Eye (tissue), 1 donor: ENCODE results near the gene HRCT1.
"Not testable (repeated sequence)": the region's sequence is repeated elsewhere in the genome, so short reads cannot be mapped to it uniquely, and the experiment has no call there.

ENCODE experiments used
- DNase-seq: peaks from one replicate; pipeline ENCODE4 v3.0.0-alpha.2; 2015

The HRCT1 gene

GRCh38 chr9:35905912-35906679 lies at the start of gene HRCT1:
Gene HRCT1, plus strand, starts transcription at chr9:35906202. Its CDS starts 86 bp downstream, at chr9:35906288.
- peak; percentile 74 for DNase-seq

- DNase-seq: no peak
Observed at GRCh38 chr9:35856206-35856605, 49.8 kb upstream of the HRCT1 start.

- DNase-seq: no peak
Observed at GRCh38 chr9:35856882-35857281, 49.1 kb upstream of the HRCT1 start.

GRCh38 chr9:35858458-35858857 lies 47.5 kb upstream of the HRCT1 start:
- no peak for DNase-seq

- DNase-seq: no peak
Observed at GRCh38 chr9:35859310-35859989, 46.6 kb upstream of the HRCT1 start.

GRCh38 chr9:35859990-35860339 lies 46.0 kb upstream of the HRCT1 start:
- DNase-seq: no peak

- DNase-seq: no peak
Observed at GRCh38 chr9:35861161-35861897, 44.7 kb upstream of the HRCT1 start.

GRCh38 chr9:35862328-35862727 lies 43.7 kb upstream of the HRCT1 start:
- DNase-seq: no peak

GRCh38 chr9:35863583-35863982 lies 42.4 kb upstream of the HRCT1 start:
- no peak for DNase-seq

GRCh38 chr9:35864695-35865255 lies 41.2 kb upstream of the HRCT1 start:
- no peak for DNase-seq

- DNase-seq: no peak
Observed at GRCh38 chr9:35867538-35867937, 38.5 kb upstream of the HRCT1 start.

GRCh38 chr9:35868933-35869332 lies 37.1 kb upstream of the HRCT1 start:
- no peak for DNase-seq

- DNase-seq: no peak
Observed at GRCh38 chr9:35869621-35870216, 36.3 kb upstream of the HRCT1 start.

GRCh38 chr9:35870351-35870923 lies 35.6 kb upstream of the HRCT1 start, which contains the start of gene OR13J1:
Gene OR13J1, minus strand, starts transcription at chr9:35870401. Its CDS starts 0 bp downstream, at chr9:35870401.
- no peak for DNase-seq

GRCh38 chr9:35871545-35871944 lies 34.5 kb upstream of the HRCT1 start:
- no peak for DNase-seq

GRCh38 chr9:35872505-35872904 lies 33.5 kb upstream of the HRCT1 start:
- DNase-seq: no peak

GRCh38 chr9:35882263-35882848 lies 23.6 kb upstream of the HRCT1 start:
- DNase-seq: peak; percentile 92

GRCh38 chr9:35882996-35883395 lies 23.0 kb upstream of the HRCT1 start:
- DNase-seq: peak; percentile 35

GRCh38 chr9:35884908-35885307 lies 21.1 kb upstream of the HRCT1 start:
- DNase-seq: not testable (repeated sequence)

- no peak for DNase-seq
Observed at GRCh38 chr9:35891646-35892045, 14.4 kb upstream of the HRCT1 start.

- no peak for DNase-seq
Observed at GRCh38 chr9:35892051-35892450, 14.0 kb upstream of the HRCT1 start.

- DNase-seq: no peak
Observed at GRCh38 chr9:35896570-35896969, 9.4 kb upstream of the HRCT1 start.
